K562 (cell line): ENCODE data around the gene POLDIP3. TPM values are rescaled to one million over a fixed set of nuclear protein-coding genes. Genes with fewer than 3 reads are reported as not detected.

Source experiments
- HDAC8 ChIP-seq: fragments of 450-650 bp; IDR thresholded peaks from 2 replicates; pipeline ENCODE4 v1.6.1; 2016; ENCODE audit warnings: mild to moderate bottlenecking, missing genetic modification characterization, moderate library complexity, missing compliant biosample characterization
- RBM25 ChIP-seq: fragments of 200-400 bp; formaldehyde crosslinking; IDR thresholded peaks from 2 replicates; pipeline ENCODE4 v1.6.1; 2018; ENCODE audit warnings: low read length, low read depth, moderate library complexity; ENCODE audit not compliant: severe bottlenecking
- SMARCA4 ChIP-seq: fragments of 450-650 bp; IDR thresholded peaks from 2 replicates; pipeline ENCODE4 v1.6.1; 2016
- TSC22D4 ChIP-seq: fragments of 450-650 bp; IDR thresholded peaks from 2 replicates; pipeline ENCODE4 v1.6.1; 2016; ENCODE audit warnings: missing genetic modification characterization, missing biosample characterization, control low read depth
- ZFX ChIP-seq: sonication (generic); formaldehyde crosslinking; IDR thresholded peaks from 2 replicates; pipeline ENCODE4 v1.8.0; 2022; ENCODE audit warnings: mild to moderate bottlenecking, missing genetic modification reagents, moderate library complexity
- polyA plus RNA-seq, 8 experiments: library from polyadenylated mRNA; depleted of rRNA in 4 of 8; stranded (reverse) in 5 of 8; unstranded in 3 of 8; fragments of >200 nt; fragmentation: Nextera tagmentation in 2 of 8; fragmentation: Illumina TruSeq in 1 of 8; extraction: Ambion mirVana in 2 of 8; extraction: Trizol in 1 of 8; gene quantifications; 2 replicates each; pipeline versions ENCODE4 v1.2.1 to v1.2.3, GENCODE V29; 2011 to 2014; ENCODE audit warnings: inconsistent platforms in 1 of 8, missing spikeins in 1 of 8
- total RNA-seq, 7 experiments: library from RNA; depleted of rRNA in 6 of 7; stranded (reverse); fragments of >200 nt in 6 of 7; fragmentation: Illumina TruSeq in 2 of 7; extraction: Trizol in 2 of 7; gene quantifications; 2 replicates each; pipeline versions ENCODE4 v1.2.1 to v1.2.3, GENCODE V29; 2011 to 2021; ENCODE audit warnings: low replicate concordance in 1 of 7
- TF ChIP-seq, protein P1 (sequence below), 2 experiments: fragments of 450-650 bp; conservative IDR thresholded peaks; 2 replicates each; pipeline ENCODE4 v1.6.1; 2017; ENCODE audit warnings: mild to moderate bottlenecking in 2 of 2, moderate library complexity in 2 of 2
- TF ChIP-seq, protein P2 (sequence below): fragments of 450-650 bp; IDR thresholded peaks from 2 replicates; pipeline ENCODE4 v1.6.1; 2017; ENCODE audit warnings: antibody characterized with exemption, mild to moderate bottlenecking
- TF ChIP-seq, protein P3 (sequence below): fragments of 450-650 bp; IDR thresholded peaks from 2 replicates; pipeline ENCODE4 v1.7.0; 2016; ENCODE audit warnings: borderline replicate concordance

POLDIP3 gene
- total and polyA plus RNA-seq, 9 of the 15 experiments (the other 6 are each of a cell fraction or from before 2014, with no cell fraction given) = 14.3 to 53.0 (median 26.3) TPM

DNA sequence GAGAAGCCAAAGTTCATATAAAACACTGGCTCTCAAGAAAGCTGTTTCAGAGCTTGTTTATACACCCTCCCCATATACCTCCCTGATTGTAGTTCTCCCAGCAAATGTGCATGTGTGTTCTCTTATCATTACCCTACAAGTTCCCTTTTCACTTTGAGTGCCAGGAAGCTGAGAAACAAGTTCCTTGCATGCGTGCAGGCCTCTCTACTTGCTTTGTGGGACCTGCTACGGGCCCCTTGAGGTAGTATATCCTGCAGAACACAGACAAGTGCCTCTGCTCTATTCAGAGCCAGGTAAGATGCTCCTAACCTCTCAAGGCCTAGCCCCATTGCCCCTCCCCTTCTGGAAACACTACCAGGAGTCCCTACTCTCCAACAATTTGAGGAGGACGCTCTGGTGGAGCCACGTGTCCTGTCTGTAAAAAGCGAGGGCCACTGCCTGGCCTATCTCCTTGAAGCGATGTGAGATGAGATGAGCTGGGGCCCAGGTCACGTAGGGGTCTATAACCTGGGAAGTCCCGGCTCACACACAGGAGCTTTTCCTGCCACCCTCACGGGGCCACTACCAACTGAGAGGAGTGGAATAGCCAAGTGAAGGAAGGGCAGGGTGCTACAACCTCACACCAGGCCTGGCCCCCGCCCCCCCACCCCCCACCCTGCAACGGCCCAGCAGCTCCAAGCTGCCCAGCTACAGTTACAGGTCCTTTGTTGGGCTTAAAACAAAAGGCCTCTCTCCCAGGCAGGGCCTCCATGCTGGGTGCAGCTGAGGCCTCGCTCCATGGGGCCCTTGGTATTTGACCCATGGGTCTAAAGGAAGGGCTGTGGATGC lies 28.3 kb upstream of the POLDIP3 start (continued):
- TF ChIP-seq, protein P1, sequence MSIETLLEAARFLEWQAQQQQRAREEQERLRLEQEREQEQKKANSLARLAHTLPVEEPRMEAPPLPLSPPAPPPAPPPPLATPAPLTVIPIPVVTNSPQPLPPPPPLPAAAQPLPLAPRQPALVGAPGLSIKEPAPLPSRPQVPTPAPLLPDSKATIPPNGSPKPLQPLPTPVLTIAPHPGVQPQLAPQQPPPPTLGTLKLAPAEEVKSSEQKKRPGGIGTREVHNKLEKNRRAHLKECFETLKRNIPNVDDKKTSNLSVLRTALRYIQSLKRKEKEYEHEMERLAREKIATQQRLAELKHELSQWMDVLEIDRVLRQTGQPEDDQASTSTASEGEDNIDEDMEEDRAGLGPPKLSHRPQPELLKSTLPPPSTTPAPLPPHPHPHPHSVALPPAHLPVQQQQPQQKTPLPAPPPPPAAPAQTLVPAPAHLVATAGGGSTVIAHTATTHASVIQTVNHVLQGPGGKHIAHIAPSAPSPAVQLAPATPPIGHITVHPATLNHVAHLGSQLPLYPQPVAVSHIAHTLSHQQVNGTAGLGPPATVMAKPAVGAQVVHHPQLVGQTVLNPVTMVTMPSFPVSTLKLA (conservative IDR thresholded peaks at IDR 0.05) = 0 out of 4 replicates have a peak, but pooled peaks of 1 of the 2 experiments have one; percentile 17
- TF ChIP-seq, protein P2, sequence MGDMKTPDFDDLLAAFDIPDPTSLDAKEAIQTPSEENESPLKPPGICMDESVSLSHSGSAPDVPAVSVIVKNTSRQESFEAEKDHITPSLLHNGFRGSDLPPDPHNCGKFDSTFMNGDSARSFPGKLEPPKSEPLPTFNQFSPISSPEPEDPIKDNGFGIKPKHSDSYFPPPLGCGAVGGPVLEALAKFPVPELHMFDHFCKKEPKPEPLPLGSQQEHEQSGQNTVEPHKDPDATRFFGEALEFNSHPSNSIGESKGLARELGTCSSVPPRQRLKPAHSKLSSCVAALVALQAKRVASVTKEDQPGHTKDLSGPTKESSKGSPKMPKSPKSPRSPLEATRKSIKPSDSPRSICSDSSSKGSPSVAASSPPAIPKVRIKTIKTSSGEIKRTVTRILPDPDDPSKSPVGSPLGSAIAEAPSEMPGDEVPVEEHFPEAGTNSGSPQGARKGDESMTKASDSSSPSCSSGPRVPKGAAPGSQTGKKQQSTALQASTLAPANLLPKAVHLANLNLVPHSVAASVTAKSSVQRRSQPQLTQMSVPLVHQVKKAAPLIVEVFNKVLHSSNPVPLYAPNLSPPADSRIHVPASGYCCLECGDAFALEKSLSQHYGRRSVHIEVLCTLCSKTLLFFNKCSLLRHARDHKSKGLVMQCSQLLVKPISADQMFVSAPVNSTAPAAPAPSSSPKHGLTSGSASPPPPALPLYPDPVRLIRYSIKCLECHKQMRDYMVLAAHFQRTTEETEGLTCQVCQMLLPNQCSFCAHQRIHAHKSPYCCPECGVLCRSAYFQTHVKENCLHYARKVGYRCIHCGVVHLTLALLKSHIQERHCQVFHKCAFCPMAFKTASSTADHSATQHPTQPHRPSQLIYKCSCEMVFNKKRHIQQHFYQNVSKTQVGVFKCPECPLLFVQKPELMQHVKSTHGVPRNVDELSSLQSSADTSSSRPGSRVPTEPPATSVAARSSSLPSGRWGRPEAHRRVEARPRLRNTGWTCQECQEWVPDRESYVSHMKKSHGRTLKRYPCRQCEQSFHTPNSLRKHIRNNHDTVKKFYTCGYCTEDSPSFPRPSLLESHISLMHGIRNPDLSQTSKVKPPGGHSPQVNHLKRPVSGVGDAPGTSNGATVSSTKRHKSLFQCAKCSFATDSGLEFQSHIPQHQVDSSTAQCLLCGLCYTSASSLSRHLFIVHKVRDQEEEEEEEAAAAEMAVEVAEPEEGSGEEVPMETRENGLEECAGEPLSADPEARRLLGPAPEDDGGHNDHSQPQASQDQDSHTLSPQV = 0 out of 2 replicates have a peak, but pooled peaks have one; percentile 49
- no peak for TF ChIP-seq HDAC8 (tag)
- no peak for TF ChIP-seq RBM25
- no peak for TF ChIP-seq TSC22D4 (tag)
- peak; percentile 64 for TF ChIP-seq ZFX (CRISPR knock-in tag)
- no peak for TF ChIP-seq SMARCA4
- TF ChIP-seq, protein P3, sequence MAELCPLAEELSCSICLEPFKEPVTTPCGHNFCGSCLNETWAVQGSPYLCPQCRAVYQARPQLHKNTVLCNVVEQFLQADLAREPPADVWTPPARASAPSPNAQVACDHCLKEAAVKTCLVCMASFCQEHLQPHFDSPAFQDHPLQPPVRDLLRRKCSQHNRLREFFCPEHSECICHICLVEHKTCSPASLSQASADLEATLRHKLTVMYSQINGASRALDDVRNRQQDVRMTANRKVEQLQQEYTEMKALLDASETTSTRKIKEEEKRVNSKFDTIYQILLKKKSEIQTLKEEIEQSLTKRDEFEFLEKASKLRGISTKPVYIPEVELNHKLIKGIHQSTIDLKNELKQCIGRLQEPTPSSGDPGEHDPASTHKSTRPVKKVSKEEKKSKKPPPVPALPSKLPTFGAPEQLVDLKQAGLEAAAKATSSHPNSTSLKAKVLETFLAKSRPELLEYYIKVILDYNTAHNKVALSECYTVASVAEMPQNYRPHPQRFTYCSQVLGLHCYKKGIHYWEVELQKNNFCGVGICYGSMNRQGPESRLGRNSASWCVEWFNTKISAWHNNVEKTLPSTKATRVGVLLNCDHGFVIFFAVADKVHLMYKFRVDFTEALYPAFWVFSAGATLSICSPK = no peak
